HG02970 (cell line): ENCODE measurements around the gene MAS1L.
"Not testable (repeated sequence)": the region's sequence is repeated elsewhere in the genome, so short reads cannot be mapped to it uniquely, and the experiment has no call there.

ENCODE experiments used
- ATAC-seq: cut with Tn5 transposase; IDR thresholded peaks from one replicate; pipeline ENCODE4 v1.9.1; 2021; ENCODE audit warnings: mild to moderate bottlenecking, moderate library complexity, moderate number of reproducible peaks; ENCODE audit not compliant: unreplicated experiment, low FRiP score

MAS1L gene

GRCh38 chr6:29486577-29486976 lies 1.2 kb downstream of the MAS1L start:
- ATAC-seq, result no peak

- ATAC-seq, result no peak
Observed at GRCh38 chr6:29483735-29484134, 4.0 kb downstream of the MAS1L start.

- no peak for ATAC-seq
Observed at GRCh38 chr6:29483186-29483585, 4.6 kb downstream of the MAS1L start.

GRCh38 chr6:29479560-29479959 lies 8.2 kb downstream of the MAS1L start:
- no peak for ATAC-seq

- no peak for ATAC-seq
Observed at GRCh38 chr6:29478740-29479139, 9.0 kb downstream of the MAS1L start.

GRCh38 chr6:29477923-29478450 lies 9.8 kb downstream of the MAS1L start:
- ATAC-seq, result no peak

- ATAC-seq, result no peak
Observed at GRCh38 chr6:29474996-29475395, 12.8 kb downstream of the MAS1L start.

GRCh38 chr6:29466241-29466640 lies 21.5 kb downstream of the MAS1L start:
- ATAC-seq, result no peak

GRCh38 chr6:29465801-29466200 lies 22.0 kb downstream of the MAS1L start:
- no peak for ATAC-seq

GRCh38 chr6:29465279-29465678 lies 22.5 kb downstream of the MAS1L start:
- ATAC-seq, result no peak

GRCh38 chr6:29462022-29462421 lies 25.7 kb downstream of the MAS1L start:
- ATAC-seq, result no peak

- ATAC-seq, result no peak
Observed at GRCh38 chr6:29461021-29461814, 26.5 kb downstream of the MAS1L start.

- no peak for ATAC-seq
Observed at GRCh38 chr6:29456971-29457370, 30.8 kb downstream of the MAS1L start, which contains the start of the genes OR11A1 and OR2H1. OR11A1 (minus strand) TSS chr6:29457071; CDS start chr6:29427641, 29,430 bp downstream. OR2H1 (plus strand) TSS chr6:29457155; CDS start chr6:29461770, 4,615 bp downstream.

- no peak for ATAC-seq
Observed at GRCh38 chr6:29451471-29452193, 36.1 kb downstream of the MAS1L start.

GRCh38 chr6:29447670-29448069 lies 40.1 kb downstream of the MAS1L start:
- no peak for ATAC-seq

- not testable (repeated sequence) for ATAC-seq
Observed at GRCh38 chr6:29444031-29444430, 43.7 kb downstream of the MAS1L start.

GRCh38 chr6:29442719-29443118 lies 45.0 kb downstream of the MAS1L start:
- ATAC-seq, result no peak

GRCh38 chr6:29439006-29439405 lies 48.8 kb downstream of the MAS1L start, which contains the start of gene OR10C1:
OR10C1 (plus strand) TSS chr6:29439306; CDS start chr6:29440016, 710 bp downstream.
- ATAC-seq, result no peak

- ATAC-seq, result not testable (repeated sequence)
Observed at GRCh38 chr6:29436730-29437129, 51.0 kb downstream of the MAS1L start.
